Tongue (tissue), 2 donors: ENCODE data around the gene TFR2. TPM values are rescaled to one million over a fixed set of nuclear protein-coding genes. Genes with fewer than 3 reads are reported as not detected.

ENCODE experiments used
- DNase-seq: peaks from one replicate; pipeline ENCODE4 v3.0.0-alpha.2; 2015
- total RNA-seq: library from RNA; depleted of rRNA; stranded (reverse); fragments of >200 nt; gene quantifications from one replicate; pipeline ENCODE4 v1.2.3, GENCODE V29; 2014

Gene TFR2
- total RNA-seq, 1 donor from 2014 or later = 1.3 TPM

DNA sequence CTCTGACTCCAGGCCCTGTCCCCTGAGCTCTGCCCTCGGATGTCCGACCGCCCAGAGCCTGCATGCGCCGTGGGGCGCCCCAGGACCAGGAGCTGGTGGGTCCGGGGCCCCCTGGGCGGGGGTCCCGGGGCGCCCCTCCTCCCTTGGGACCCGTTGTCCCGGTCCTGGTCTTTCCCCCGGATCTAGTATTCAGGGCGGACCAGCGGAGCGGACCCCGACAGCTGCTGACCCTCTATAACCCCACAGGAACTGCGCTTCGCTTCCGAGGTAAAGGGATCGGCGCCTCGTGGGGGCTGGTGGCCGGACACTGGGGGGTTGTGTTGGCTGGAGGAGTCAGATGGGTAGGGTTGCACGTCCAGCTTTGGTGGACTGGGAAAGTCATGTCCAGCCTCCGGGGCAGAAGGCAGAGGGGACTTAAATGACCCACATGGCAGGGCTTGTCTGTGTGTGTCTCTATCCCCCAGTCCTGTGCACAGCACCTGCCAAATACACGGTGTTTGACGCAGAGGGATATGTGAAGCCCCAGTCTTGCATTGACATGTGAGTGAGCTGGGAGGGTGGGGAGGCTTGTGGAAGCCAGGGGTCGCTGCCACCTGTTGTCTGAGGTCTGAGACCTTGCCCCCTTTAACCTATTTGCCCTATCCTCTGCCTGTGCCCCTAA is 28.5 kb downstream of the TFR2 start:
- DNase-seq = peak; percentile 37

DNA sequence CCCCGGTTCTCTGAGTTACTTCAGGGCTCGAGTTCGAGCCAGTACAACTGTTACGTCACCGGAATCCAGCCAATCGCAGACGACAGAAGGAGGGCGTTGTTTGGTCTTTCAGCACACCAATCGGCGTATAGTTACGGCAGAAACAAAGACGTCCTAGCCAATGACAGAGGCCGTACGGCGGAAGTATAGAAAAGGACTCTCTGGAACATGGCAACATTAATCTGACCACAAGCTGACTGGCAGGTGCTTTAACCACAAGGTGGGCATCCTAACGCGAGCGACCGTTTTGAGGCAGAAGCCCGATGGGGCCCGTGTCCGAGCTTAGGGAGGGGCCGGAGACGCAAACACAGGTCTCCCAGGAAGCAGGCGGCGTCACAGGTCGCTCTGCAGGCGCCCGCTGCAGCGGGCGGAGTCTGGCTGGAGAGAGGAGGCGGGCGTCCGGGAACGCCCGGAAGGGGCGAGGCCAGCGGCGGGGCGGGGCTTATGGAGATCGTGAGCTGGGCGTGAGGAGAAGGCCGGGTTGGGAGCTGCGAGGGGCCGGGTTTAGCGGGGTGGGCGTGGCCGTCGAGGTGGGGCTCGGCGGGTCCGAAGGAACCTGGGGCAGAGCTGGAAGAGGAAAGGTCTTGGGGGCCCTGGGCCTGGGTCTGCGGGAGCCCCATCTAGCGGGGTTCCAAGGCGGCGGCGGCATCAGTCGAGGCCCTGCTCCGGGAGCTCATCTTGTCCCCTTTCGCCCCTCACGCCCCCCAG is 29.2 kb downstream of the TFR2 start, which contains the start of gene MOSPD3:
TSS of gene MOSPD3 (plus strand) at position 558 of the 747 bp plus-strand sequence. CDS start 252 bp downstream, outside the sequence.
- DNase-seq = peak; percentile 100

DNA sequence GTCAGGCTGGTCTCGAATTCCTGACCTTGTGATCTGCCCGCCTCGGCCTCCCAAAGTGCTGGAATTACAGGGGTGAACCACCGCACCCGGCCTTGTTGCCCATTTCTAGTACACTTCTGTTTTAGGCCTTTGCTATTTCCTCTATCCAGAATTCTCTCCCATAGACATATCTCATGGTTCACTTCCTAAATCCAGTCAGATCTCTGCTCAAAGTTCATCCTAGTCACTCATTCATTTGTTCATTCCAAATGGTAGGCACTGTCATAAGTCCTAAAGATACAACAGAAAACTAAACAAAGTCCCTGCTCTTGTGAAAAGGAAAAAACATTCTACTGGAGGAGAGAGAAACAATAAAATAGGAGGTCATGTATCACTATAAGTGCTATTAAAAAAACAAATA is 31.4 kb downstream of the TFR2 start:
- DNase-seq = no peak

DNA sequence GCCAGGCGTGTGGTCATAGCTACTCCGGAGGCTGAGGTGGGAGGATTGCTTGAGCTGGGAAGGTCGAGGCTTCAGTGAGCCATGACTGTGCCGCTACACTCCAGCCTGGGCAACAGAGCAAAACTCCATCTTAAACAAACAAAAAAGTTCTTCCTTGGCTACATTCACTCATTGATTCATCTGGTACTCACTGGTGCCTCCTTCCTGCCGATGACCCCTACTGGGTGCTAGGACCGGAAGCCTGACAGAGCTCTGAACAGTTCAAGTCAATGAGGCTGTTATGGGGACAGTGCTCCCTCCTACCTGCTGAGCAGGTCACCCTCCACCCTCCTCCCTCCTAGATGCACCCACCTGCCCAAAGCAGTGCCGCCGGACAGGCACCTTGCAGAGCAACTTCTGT is 34.2 kb downstream of the TFR2 start:
- no peak for DNase-seq

DNA sequence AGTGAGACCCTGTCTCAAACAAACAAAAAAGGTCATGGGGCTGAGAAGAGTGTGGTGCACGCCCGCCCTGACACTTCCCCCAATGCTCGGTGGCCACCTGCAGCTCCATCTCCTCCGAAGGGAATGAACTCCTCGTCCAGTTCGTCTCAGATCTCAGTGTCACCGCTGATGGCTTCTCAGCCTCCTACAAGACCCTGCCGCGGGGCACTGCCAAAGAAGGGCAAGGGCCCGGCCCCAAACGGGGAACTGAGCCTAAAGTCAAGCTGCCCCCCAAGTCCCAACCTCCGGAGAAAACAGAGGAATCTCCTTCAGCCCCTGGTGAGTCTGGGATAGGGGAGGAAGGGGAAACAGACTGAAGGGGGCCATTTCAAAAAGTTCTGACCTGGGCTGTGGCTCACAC is 35.0 kb downstream of the TFR2 start:
- DNase-seq = no peak

DNA sequence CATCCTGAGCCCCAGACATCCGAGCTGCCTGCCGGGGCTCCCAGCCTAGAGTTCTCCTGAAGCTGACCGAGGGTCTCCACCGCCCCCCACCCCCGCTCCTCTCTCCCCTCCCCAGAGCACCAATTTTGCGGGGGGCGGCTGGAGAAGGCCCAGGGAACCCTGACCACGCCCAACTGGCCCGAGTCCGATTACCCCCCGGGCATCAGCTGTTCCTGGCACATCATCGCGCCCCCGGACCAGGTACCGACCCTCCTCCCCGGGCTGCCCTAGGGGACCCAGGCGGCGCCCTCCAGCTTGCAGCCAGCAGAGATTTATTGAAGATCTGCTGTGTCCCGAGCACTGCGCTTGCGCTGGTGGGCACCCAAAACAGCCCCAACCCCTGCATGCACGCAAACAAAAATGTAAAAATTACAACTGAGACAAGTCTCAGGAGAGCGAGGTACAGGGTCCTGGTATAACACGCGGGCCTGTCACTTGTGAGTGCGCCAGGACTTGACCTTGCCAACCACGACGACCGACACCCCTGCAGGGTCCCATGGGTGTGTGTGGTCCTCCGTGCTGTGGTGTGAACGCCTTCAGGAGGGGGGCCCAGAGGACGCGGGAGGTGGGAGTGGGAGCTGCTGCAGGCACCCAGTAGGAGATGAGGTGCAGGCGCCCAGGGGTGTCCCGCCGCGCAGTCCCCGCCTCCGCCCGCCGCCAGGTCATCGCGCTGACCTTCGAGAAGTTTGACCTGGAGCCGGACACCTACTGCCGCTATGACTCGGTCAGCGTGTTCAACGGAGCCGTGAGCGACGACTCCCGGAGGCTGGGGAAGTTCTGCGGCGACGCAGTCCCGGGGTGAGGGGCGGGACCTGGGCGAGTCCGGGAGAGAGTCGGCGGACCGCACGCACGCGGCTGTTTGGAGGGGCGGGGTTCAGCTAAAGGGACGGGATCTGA is 36.1 kb downstream of the TFR2 start:
- peak; percentile 28 for DNase-seq

DNA sequence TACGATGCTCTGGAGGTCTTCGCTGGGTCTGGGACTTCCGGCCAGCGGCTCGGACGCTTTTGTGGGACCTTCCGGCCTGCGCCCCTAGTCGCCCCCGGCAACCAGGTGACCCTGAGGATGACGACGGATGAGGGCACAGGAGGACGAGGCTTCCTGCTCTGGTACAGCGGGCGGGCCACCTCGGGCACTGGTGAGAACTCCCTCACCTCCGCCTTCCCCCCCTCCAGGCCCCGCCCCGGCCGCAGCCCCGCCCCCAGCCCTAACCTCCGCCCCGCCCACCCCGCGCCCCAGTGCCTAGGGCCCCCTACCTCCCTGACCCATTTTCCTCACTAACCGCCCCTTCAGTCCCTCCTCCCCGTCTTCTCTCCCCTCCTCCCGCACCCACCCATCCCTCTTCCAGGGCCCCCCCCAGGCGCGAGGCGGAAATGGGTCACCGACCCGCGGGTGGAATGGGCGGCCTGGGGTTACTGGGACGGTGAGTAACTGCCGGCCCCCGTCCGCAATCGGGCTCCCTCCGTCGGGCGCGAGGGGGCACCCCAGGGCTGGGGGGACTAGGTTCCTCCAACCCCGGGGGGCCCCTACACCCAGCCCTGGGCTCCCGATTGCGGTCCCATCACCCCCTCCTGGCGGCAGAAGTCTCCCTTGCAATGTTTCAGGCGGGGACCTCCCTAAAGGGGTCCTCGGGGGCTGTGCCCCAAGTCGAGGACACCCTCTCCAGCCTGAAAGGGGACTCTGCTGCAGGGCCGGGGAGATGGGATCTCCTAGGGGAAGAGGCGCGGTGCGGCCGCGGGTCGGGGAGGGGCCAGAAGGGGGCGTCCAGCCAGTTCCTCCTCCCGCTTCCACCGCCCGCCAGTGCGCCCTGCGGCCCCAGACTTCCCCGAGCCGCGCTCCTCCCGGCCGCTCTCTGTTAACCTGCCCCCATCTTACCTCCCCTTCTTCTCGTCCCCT is 37.0 kb downstream of the TFR2 start:
- peak; percentile 79 for DNase-seq

DNA sequence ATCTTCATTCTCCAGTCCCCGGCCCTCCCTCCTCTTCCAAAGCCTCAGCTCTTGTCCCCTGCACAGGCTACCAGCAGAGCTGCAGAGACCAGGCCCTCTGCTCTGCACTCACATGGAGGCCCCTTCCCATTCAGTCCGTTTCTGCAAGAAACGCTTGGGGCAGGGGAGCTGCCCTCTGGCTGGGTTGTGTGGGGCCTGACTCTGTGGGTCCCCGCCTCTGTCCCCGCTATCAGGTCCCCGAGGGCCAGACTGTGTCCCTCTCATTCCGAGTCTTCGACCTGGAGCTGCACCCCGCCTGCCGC is 37.7 kb downstream of the TFR2 start:
- DNase-seq = peak; percentile 30

DNA sequence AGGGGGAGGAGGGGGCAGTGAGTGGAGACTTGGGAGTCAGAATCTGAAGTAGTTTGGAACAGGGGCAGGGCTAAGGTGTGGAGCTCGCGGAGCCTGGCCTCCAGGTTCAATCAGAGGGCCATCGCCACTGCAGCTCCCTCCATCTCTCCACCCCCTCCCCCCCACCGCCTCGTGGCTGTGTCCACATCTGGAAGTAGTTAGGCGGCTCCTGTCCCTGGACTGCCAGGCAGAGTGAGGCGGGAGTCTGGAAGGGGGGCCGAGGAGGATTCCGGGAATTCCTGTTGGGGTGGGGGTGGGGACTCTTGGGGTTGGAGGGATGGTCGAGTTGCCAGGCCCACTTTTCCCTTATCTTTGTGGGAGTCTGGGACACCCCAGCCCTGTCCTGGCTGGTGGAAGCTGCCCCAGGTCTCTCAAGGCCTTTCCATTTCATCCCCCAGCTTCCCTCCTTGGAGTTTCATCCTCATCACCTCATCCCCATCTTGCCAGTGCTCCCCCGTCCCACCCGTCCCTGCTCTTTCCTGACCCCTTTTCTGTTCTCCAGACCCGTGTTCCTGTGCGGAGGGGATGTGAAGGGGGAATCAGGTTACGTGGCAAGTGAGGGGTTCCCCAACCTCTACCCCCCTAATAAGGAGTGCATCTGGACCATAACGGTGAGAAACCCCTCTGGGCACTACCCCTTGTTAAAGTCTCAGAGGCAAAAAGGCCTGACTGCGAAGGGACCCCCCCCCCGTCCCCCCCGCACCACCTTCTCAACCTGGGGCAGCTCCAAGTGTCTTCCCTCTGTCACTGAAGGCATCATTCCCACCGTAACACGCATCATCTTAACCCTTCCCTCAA is 38.2 kb downstream of the TFR2 start:
- DNase-seq = peak; percentile 85

DNA sequence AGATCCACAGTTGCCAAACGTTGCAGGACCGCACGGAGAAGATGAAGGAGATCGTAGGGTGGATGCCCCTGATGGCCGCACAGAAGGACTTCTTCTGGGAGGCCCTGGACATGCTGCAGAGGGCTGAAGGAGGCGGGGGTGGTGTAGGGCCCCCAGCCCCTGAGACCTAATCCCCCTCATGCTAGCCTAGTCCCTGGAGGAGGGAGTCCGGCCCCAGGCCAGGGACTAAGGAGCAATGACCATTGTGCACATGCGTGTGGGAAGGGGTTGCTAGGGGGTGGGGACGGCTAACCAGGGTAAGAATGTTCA is 40.7 kb downstream of the TFR2 start:
- no peak for DNase-seq

DNA sequence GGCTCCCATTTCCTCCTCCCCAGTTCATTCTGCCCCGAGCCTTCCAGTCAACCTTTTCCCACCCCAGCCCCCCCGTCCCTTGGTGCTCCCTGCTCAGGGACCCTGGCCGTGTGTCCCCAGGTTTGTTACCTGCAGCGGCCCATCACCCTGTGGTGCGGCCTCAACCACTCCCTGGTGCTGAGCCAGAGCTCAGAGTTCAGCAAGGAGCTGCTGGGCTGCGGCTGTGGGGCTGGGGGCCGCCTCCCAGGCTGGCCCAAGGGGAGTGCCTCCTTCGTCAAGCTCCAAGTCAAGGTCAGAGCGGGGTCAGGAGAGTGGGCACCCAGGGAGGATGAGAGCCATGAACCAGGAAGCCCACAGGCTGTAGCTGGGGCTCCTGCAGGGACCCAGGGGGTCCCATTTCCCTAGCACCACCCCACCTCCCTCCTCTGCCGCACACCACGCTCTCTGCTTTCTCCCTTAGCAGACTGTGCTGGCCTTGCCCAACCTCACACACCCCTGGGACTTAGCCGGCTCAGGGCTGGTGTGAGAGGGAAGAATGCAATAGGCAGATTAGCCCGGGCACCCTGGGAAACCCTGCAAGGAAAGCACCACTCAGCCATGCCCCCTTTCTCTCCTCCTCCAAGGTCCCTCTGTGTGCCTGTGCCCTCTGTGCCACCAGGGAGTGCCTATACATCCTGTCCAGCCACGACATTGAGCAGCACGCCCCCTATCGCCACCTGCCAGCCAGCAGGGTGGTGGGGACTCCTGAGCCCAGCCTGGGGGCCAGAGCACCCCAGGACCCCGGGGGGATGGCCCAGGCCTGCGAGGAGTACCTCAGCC is 41.2 kb downstream of the TFR2 start:
- no peak for DNase-seq

DNA sequence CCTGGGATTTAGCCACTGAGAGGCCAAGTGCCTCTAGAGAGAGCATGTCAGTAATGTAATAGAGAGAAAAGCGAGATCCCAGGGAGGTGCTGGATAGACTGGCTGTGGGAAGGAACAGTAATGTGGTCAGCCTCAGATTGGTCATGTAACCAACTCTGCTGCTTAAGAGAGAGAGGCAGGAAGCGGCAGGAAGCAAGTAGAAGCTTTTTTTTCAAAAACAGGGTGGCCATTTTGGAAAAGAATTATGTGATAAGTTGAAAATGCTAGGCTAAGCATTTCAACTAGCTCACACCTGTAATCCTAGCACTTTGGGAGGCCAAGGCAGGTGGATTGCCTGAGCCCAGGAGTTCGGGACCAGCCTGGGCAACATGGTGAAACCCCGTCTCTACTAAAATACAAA is 42.9 kb downstream of the TFR2 start:
- DNase-seq = no peak

DNA sequence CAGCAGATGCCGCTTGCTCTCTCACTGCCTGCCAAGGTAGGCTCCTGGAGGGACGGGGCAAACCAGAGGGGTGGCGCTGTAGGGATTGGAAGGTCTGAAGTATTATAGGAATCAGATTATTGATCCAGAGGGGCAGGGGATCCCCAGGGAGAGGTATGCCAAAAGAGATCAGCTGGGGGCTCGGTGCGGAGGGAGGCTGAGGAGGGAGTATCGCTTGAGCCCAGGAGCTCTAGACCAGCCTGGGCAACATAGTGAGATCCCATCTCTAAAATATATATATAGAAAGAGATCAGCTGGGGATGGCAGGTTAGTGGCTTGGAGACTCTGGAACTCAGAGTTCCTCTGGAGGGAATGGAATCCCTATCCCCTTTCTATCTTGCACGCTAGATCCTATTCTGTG is 46.2 kb downstream of the TFR2 start:
- no peak for DNase-seq

DNA sequence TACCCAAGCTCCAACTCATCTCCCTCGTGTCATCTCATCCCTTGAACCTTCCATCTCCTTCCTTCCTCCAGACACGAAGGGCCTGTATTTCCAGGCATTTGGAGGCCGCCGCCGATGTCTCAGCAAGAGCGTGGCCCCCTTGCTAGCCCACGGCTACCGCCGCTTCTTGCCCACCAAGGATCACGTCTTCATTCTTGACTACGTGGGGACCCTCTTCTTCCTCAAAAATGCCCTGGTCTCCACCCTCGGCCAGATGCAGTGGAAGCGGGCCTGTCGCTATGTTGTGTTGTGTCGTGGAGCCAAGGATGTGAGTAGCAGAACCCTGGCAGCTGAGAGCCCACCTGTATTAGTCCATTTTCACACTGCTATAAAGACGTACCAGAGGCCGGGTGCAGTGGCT is 49.8 kb downstream of the TFR2 start:
- DNase-seq = no peak

DNA sequence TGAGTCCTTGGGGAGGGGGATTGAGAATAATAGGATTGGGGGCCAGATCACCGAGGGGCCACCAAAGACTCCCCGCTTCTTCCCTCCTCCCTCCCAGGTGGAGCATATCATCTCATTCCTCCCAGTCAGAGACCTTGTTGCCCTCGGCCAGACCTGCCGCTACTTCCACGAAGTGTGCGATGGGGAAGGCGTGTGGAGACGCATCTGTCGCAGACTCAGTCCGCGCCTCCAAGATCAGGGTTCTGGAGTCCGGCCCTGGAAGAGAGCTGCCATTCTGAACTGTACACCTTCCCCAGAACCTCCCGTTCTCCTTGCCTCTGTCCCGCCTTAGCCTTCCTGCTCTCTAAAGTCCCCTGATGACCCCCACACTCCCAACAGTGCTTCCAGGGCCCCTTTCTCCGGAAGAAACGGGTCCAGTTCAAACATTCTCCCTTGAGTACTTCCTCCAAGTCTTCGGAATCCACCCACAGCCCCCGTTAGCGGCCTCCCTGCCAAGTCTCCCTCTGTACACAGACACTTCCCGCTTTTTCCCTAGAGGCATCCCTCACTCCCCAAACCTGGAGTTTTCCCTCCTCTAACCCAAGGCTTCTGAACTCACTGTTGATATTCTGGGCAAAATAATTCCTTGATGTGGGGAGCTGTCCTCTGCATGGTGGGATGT is 51.1 kb downstream of the TFR2 start:
- DNase-seq = peak; percentile 60

DNA sequence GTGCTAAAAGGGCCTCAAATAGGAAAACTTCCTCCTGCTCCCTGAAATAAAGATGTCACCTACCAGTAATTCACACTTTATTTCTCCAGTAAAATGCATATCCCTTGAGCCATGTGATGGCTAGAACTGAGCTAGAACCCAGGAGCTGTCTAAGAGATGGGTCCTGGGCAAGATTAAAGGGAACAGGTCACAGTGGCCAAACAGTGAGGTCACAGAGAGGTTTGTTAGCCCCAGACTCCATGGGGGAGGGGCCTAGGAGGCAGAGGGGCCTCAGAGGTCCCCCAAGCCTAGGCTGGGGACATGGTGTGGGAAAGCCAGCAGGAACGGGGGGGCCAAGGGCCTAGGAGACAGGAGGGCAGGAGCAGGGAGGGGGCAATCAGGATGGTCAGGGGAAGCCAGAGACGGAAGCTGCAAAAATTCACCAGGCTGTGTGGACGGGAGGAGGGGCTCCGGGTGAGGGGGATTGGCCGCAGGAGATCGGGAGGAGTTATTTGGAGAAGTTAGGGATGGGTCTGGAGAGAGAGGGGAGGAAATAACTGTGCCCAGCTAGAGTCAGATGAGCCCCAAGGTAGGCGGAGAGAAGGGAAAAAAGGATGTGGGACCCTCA is 51.9 kb downstream of the TFR2 start:
- DNase-seq = no peak

DNA sequence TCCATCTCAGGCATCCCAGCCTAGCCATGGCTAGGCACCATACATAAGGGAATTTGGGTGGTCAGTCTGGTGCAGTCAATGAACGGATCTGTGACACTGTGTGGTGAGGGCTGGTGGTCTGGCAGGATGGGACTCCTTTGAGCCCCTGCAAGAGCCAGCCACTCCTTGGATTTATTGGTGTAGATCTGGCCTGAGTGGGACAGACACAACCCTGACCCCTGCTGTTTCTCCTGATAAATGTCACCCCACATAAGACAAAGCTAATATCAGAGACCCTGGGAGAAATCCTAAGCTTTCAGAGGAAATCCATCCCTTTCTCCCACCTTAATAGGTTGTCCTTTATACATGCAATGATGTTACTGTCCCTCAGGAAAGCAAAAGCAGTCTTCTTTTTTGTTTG is 52.9 kb downstream of the TFR2 start:
- no peak for DNase-seq

DNA sequence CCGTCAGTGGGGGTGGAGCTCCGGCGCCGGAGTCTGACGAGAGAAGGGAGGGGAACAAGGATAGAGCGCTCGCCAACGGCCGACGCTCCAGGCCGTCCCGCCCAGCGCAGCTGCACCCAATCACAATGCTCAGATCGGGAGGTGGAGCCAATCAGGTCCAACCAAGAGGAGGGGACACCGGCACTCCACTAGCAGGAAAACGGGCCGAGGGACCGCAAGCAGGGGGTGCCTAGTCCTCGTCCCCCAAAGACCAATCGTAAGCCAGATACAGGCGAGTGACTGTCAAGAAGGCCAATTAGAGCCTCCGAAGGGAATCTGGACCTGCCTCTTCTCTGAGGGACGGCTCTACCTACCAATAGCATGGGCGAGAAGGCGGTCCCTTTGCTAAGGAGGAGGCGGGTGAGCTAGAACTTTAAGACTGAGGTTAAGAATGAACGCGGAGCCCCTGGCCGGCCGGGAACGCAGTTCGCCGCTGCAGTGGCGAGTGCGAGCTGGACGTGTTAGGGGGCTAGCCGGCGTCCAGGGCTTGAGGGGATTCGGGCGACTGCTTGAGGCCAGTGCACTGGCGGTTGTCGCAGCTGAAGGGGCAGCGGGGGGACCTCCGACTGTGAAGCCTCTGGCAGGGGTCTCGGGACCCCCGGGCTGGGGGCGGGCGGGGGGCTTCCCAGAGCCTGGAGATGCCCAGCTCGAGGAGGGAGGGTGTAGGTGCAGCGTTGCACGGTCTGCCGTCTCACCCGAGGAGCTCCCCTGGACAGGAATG is 54.9 kb downstream of the TFR2 start, which contains the start of gene FBXO24:
TSS of gene FBXO24 (plus strand) at position 63 of the 760 bp plus-strand sequence. CDS start at position 361, 298 bp downstream.
- peak; percentile 100 for DNase-seq
